Activated B cell treated with CpG ODN at 0.5 μM for 24 hours (primary cell): ENCODE data around the gene CETP. TPM values are rescaled to one million over a fixed set of nuclear protein-coding genes. Genes with fewer than 3 reads are reported as not detected.

Experiments
- ATAC-seq: fragments of 200-7000 bp; cut with Tn5 transposase; one replicate; pipeline ENCODE4 v1.10.0; 2021; ENCODE audit warnings: low read depth, mild to moderate bottlenecking, moderate library complexity
- CTCF ChIA-PET: fragments of 350-600 bp; sonication (Branson Sonifier 250); formaldehyde crosslinking; loops from one replicate; lab custom pipeline; 2021; ENCODE audit warnings: antibody characterized with exemption; lab: Charles Lee
- POLR2A ChIA-PET: fragments of 350-600 bp; sonication (Branson Sonifier 250); formaldehyde crosslinking; loops from one replicate; lab custom pipeline; 2021; ENCODE audit warnings: antibody characterized with exemption; lab: Charles Lee
- DNase-seq: peaks from one replicate; pipeline ENCODE4 v3.0.0; 2022
- H3K27ac Mint-ChIP-seq: one replicate; pipeline ENCODE4 v1.8.0; 2020; ENCODE audit warnings: mixed read lengths
- H3K27me3 Mint-ChIP-seq: one replicate; pipeline ENCODE4 v1.8.0; 2021; ENCODE audit warnings: mixed read lengths
- H3K36me3 Mint-ChIP-seq: one replicate; pipeline ENCODE4 v1.8.0; 2021; ENCODE audit warnings: low read depth, mixed read lengths
- H3K4me1 Mint-ChIP-seq: one replicate; pipeline ENCODE4 v1.8.0; 2021; ENCODE audit warnings: mixed read lengths
- H3K4me3 Mint-ChIP-seq: one replicate; pipeline ENCODE4 v1.8.0; 2020; ENCODE audit warnings: mild to moderate bottlenecking, mixed read lengths
- H3K9me3 Mint-ChIP-seq: one replicate; pipeline ENCODE4 v1.8.0; 2020; ENCODE audit warnings: mixed read lengths
- CTCF ChIP-seq: fragments of 200-600 bp; IDR thresholded peaks from one replicate; pipeline ENCODE4 v1.8.0; 2022; ENCODE audit warnings: antibody characterized with exemption, mild to moderate bottlenecking
- intact Hi-C: fragments of 100-400 bp; cut with micrococcal nuclease; formaldehyde crosslinking; loops from one replicate; pipeline ENCODE4 v1.15.1; 2024
- total RNA-seq: library from RNA; stranded (reverse); gene quantifications from 2 replicates; pipeline ENCODE4 v1.2.3, GENCODE V29; 2022

Gene CETP
- total RNA-seq, 1 donor from 2014 or later = 1.4 TPM

DNA sequence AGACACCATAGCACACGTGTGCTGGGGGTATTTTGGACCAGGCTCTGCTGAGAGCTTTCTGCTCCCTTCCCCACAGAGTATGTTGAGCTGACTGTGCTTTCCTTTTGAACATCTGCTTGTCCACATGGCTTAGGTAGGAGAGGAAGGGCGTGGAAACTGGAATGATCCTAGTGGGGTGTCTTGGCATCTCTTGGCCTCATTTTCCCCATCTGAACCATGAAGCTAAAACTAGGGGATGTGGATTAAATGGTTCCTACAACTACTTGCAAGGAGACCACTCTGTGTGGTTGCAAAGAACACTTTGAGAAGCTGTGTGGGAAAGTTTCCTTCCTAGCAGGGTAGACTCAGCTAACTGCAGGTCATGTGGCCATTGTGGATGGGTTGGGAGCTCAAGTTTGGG is 20.9 kb downstream of the CETP start:
- Mint-ChIP-seq H3K36me3 (peaks cover 11% of the 10 kb centered on the region), H3K27me3 (no peaks in the 10 kb centered on the region), H3K4me1 (peaks cover 92% of the 10 kb centered on the region), H3K9me3 (no peaks in the 10 kb centered on the region), H3K4me3 (no peak overlapping the region), H3K27ac (peak overlapping the region; percentile 27)
- ChIA-PET POLR2A (interaction anchor here (0.7 to 10.4 kb wide), 5 partner anchors 13 to 81 kb away, joined by 3 to 233 read pairs (median 5); no protein-coding TSS in a partner anchor), CTCF (interaction anchor here (1.1 kb wide), 1 partner anchor 23 kb away, joined by 3 read pairs; no protein-coding TSS in a partner anchor)
- DNase-seq (no peak), ATAC-seq (no peak)
- no peak for TF ChIP-seq CTCF
- intact Hi-C loops = no loop called here

GRCh38 chr16:56983211-56983751 is 21.5 kb downstream of the CETP start:
- H3K4me1 Mint-ChIP-seq = peaks cover 93% of the 10 kb centered on the region
- TF ChIP-seq CTCF = no peak
- intact Hi-C loops = no loop called here
- H3K9me3 Mint-ChIP-seq = no peaks in the 10 kb centered on the region
- H3K36me3 Mint-ChIP-seq = peaks cover 16% of the 10 kb centered on the region
- H3K4me3 Mint-ChIP-seq = no peak overlapping the region
- ATAC-seq = no peak
- POLR2A ChIA-PET = interaction anchor here (0.6 to 10.4 kb wide), 8 partner anchors 13 to 338 kb away, joined by 3 to 233 read pairs (median 4); no protein-coding TSS in a partner anchor
- no peak for DNase-seq
- peak overlapping the region; percentile 27 for H3K27ac Mint-ChIP-seq
- CTCF ChIA-PET = interaction anchor here (1.1 to 1.6 kb wide), 2 partner anchors 19 to 23 kb away, joined by 3 to 4 read pairs; no protein-coding TSS in a partner anchor
- no peaks in the 10 kb centered on the region for H3K27me3 Mint-ChIP-seq

DNA sequence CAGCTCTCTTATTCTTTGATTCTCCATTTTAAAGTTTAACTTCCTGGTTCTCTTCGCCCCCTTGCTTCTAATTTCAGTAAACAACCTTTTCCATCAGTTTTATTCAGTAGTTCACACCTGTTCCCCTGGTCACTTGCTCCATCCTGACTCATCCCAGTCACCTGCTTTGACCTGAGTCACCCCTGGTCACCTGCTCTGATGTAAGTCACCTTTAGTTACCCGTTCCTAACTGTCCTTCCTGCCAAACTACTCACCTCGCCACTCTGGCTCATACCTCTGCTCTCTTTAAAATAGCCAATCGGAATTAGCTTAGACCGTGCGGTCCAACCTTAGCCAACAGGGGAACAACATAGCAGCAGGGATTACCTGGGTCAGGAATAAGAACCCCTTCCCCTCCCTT is 22.9 kb downstream of the CETP start:
- ChIA-PET CTCF (interaction anchor here (1.2 to 1.6 kb wide), 2 partner anchors 20 to 61 kb away, joined by 4 read pairs; no protein-coding TSS in a partner anchor), POLR2A (interaction anchor here (0.9 to 10.4 kb wide), 5 partner anchors 15 to 58 kb away, joined by 3 to 233 read pairs (median 6); no protein-coding TSS in a partner anchor)
- TF ChIP-seq CTCF = no peak
- Mint-ChIP-seq H3K4me1 (peaks cover 92% of the 10 kb centered on the region), H3K36me3 (peaks cover 22% of the 10 kb centered on the region), H3K4me3 (peak overlapping the region; percentile 42), H3K27ac (peak overlapping the region; percentile 74), H3K27me3 (no peaks in the 10 kb centered on the region), H3K9me3 (no peaks in the 10 kb centered on the region)
- ATAC-seq = no peak
- DNase-seq = peak; percentile 15
- intact Hi-C loops = loop anchor here (1.0 to 2.0 kb wide), 2 partner anchors 13 to 14 kb away; no protein-coding TSS in a partner anchor

GRCh38 chr16:56985288-56985961 is 23.7 kb downstream of the CETP start:
- Mint-ChIP-seq H3K36me3 (peaks cover 29% of the 10 kb centered on the region), H3K27ac (peak overlapping the region; percentile 74), H3K4me3 (peak overlapping the region; percentile 7), H3K27me3 (no peaks in the 10 kb centered on the region), H3K9me3 (no peaks in the 10 kb centered on the region), H3K4me1 (peaks cover 91% of the 10 kb centered on the region)
- intact Hi-C loops = loop anchor here (1.0 to 2.0 kb wide), 2 partner anchors 13 to 14 kb away; no protein-coding TSS in a partner anchor
- DNase-seq (peak; percentile 20), ATAC-seq (no peak)
- ChIA-PET POLR2A (interaction anchor here (0.8 to 10.4 kb wide), 4 partner anchors 14 to 47 kb away, joined by 3 to 233 read pairs (median 3); no protein-coding TSS in a partner anchor), CTCF (interaction anchor here (1.2 kb wide), 2 partner anchors 22 to 61 kb away, joined by 4 read pairs; no protein-coding TSS in a partner anchor)
- no peak for TF ChIP-seq CTCF
